Measurements from ENCODE around the gene CHN1. TPM values are rescaled to one million over a fixed set of nuclear protein-coding genes. Genes with fewer than 3 reads are reported as not detected.

The CHN1 gene
- total RNA-seq, 2 experiments from 2014 or later = 3.8 to 6.2 TPM

DNA sequence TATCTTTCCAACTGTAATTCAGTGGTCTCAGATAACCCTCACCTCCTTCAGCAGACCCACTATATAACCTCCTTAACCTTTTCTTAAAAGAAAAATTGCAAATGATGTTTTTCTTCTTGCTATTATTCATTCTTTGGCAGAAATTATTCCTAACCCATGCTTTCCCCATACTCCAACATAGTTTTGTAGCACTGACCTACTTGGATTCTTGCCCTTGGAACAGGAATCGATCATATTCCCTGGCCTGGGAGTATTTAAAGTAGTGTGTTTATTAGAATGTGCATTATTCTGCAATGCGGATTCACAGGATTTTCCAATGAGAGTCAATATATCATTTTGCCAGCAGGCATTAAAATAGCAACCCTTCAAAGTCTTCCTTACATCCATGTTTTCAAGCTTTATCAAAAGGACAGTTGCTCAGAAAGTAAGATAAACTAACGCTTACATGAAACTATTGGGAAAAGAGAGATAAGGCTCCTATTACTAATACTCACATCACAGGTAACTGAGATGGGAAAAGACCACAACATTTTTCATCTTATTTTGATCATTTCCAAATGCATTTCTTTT lies 37.4 kb downstream of the CHN1 start:
- H3K4me1 Mint-ChIP-seq (ENCODE audit: low read depth) = peaks cover 10% of the 10 kb centered on the region
- ChIA-PET POLR2A (no interaction called here), CTCF (no interaction called here)
- intact Hi-C loops (cut with micrococcal nuclease) = loop anchor here (2.0 kb wide), 1 partner anchor 217 kb away; no protein-coding TSS in a partner anchor
- DNase-seq = no peak
- no peaks in the 10 kb centered on the region for H3K36me3 Mint-ChIP-seq
- H3K9me3 Mint-ChIP-seq = no peaks in the 10 kb centered on the region
- no peak overlapping the region for H3K27ac Mint-ChIP-seq
- H3K4me3 Mint-ChIP-seq = no peak overlapping the region
- peaks cover 5% of the 10 kb centered on the region for H3K27me3 Mint-ChIP-seq

DNA sequence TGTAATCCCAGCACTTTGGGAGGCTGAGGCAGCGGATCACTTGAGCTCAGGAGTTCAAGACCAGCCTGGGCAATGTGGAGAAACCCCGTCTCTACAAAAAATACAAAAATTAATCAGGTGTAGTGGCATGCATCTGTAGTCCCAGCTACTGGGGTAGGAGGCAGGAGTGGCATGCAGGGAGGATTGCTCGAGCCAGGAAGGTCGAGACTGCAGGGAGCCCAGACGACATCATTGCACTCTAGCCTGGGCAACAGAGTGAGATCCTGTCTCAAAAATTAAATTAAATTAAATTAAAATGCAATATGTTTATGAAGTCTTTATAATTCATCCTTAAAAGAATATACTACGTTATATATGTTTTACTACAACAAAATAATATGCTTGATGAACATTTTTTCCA lies 38.1 kb downstream of the CHN1 start:
- no peaks in the 10 kb centered on the region for H3K36me3 Mint-ChIP-seq
- CTCF ChIA-PET = interaction anchor here (1.8 kb wide), 1 partner anchor 218 kb away, joined by 6 read pairs; no protein-coding TSS in a partner anchor
- no peak overlapping the region for H3K4me3 Mint-ChIP-seq
- no peak overlapping the region for H3K27ac Mint-ChIP-seq
- DNase-seq = no peak
- peaks cover 10% of the 10 kb centered on the region for H3K4me1 Mint-ChIP-seq (ENCODE audit: low read depth)
- no peaks in the 10 kb centered on the region for H3K9me3 Mint-ChIP-seq
- intact Hi-C loops (cut with micrococcal nuclease) = loop anchor here (2.0 kb wide), 1 partner anchor 216 kb away; no protein-coding TSS in a partner anchor
- POLR2A ChIA-PET = no interaction called here
- H3K27me3 Mint-ChIP-seq = peaks cover 5% of the 10 kb centered on the region

DNA sequence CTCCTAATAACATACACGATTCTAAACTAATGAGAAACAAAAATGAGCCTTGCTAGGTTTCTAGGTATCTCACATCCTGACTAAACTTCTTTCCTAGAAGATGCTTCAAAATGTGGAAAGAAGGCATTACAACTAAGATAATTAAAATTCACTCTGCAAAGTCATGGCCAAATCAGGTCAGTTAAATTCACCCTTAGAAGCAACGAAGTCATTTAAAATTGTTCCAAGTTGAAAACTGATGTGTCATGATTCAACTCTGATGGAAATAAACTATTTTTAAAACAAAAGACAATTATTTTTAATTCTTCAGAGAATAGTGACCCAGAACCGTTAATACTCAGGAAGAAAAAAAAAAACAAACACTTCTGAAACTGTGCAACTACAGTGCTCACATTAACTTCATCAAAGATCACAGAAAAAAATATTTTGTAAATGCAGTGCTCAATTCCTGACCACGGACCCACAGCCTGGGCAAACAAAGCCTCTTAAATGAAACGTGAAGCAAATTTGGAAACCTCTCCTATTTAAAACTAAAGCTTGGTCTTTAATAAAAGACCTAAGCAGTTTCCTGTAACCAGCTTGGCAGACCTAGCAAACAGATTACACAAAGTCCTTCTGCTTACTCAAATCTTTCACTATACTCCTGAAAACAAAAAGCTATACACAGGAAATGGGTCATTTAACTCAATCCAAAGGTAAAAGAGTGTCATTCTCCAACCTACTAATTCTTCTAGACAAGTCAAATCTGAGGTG lies 39.0 kb downstream of the CHN1 start:
- intact Hi-C loops (cut with micrococcal nuclease) = loop anchor here (1.0 to 2.0 kb wide), 2 partner anchors 131 to 215 kb away; no protein-coding TSS in a partner anchor
- no peaks in the 10 kb centered on the region for H3K36me3 Mint-ChIP-seq
- no peak overlapping the region for H3K4me3 Mint-ChIP-seq
- H3K27me3 Mint-ChIP-seq = peaks cover 5% of the 10 kb centered on the region
- ChIA-PET POLR2A (interaction anchor here (0.7 kb wide), 1 partner anchor 279 kb away, joined by 3 read pairs; no protein-coding TSS in a partner anchor), CTCF (interaction anchor here (1.8 kb wide), 1 partner anchor 217 kb away, joined by 6 read pairs; no protein-coding TSS in a partner anchor)
- H3K27ac Mint-ChIP-seq = no peak overlapping the region
- peaks cover 10% of the 10 kb centered on the region for H3K4me1 Mint-ChIP-seq (ENCODE audit: low read depth)
- H3K9me3 Mint-ChIP-seq = no peaks in the 10 kb centered on the region
- no peak for DNase-seq

DNA sequence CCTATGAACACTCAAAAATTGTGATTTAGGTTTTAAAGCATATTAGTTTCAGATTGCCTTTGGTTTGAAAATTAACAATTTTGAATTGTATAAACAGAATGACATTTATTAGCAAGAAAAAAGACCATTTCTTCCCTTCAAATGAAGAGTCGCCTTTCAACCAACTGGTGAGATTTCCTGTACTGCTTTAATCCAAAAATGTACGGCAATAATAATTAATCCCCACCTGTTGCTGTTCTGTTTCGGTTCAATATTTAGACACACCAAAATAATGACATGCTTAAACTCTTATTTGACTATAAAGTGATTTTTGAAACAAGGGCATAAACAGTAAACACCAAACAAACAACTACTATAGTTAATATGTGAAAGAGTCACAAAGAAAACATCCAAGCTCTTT lies 39.6 kb downstream of the CHN1 start:
- no peaks in the 10 kb centered on the region for H3K9me3 Mint-ChIP-seq
- ChIA-PET POLR2A (no interaction called here), CTCF (interaction anchor here (1.8 kb wide), 1 partner anchor 217 kb away, joined by 6 read pairs; no protein-coding TSS in a partner anchor)
- H3K27ac Mint-ChIP-seq = no peak overlapping the region
- no peak for DNase-seq
- intact Hi-C loops (cut with micrococcal nuclease) = no loop called here
- no peaks in the 10 kb centered on the region for H3K36me3 Mint-ChIP-seq
- H3K27me3 Mint-ChIP-seq = peaks cover 5% of the 10 kb centered on the region
- no peak overlapping the region for H3K4me3 Mint-ChIP-seq
- H3K4me1 Mint-ChIP-seq (ENCODE audit: low read depth) = peaks cover 10% of the 10 kb centered on the region

DNA sequence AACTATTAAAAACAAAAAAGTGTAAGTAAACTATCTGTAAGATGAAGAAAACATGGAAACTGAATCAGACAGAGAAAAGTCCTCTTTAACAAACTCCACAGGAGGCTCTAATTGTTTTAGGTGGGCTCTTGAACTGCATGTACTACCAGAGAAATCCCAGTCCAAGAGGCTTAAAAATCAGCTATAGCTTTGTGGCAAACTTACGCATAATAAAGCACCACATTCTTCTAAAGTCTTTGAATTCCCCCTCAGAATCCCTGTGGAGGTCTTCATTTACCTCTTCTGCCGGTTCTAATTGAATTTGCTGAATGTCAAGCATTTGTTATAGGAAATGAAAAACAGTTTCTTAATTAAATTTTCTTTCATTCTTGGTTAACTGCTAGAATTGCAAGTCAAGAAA lies 40.8 kb downstream of the CHN1 start:
- CTCF ChIA-PET = interaction anchor here (0.6 kb wide), 1 partner anchor 74 kb away, joined by 6 read pairs; no protein-coding TSS in a partner anchor
- POLR2A ChIA-PET = no interaction called here
- no peak overlapping the region for H3K27ac Mint-ChIP-seq
- H3K9me3 Mint-ChIP-seq = no peaks in the 10 kb centered on the region
- H3K36me3 Mint-ChIP-seq = no peaks in the 10 kb centered on the region
- intact Hi-C loops (cut with micrococcal nuclease) = no loop called here
- peaks cover 10% of the 10 kb centered on the region for H3K4me1 Mint-ChIP-seq (ENCODE audit: low read depth)
- no peak for DNase-seq
- peaks cover 5% of the 10 kb centered on the region for H3K27me3 Mint-ChIP-seq
- H3K4me3 Mint-ChIP-seq = no peak overlapping the region

DNA sequence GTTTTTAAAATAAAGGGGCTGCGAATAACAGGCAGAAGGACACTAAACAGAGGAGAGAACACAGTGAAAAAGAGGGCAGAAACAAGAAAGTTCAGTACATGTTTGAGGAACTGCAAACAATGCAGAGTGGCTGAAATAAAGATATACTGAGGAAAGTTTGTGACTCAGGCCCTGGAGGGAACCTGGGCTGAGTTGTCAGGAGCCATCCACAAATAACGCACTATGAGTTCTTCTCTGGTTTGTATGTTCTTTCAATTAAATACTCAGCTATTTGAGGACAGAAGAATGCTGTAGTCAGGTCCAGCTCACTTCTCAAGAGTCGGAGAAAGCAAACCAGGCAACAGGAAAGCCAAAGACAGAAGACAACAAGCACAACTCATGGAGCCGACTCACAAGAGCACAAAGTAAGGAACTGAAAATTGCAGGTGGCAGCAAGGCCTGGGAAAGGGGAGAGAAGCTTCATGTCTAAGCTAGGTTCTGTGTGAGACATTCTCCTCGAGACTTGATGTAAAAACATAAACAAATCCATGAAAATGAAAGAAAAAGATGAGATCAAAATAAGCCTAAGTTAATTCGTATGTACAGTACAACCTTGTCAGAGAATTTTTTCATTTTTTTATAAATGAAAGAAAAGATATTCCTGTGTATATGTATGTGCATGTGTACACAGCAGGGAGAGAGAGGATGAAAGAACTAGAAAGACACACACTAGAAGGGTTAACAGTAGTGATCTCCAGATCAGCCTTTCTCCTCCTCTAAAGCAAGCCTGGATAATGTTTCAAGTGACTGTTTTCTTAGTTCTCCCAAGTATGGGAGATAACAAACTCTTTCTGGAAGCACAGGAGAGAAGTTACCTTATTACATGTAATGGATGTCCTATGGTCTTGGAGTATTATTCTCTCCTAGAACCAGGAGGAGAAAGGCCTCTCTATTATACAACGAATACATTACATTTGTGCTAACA lies 41.5 kb downstream of the CHN1 start:
- intact Hi-C loops (cut with micrococcal nuclease) = no loop called here
- Mint-ChIP-seq H3K4me1 (ENCODE audit: low read depth) (peaks cover 6% of the 10 kb centered on the region), H3K36me3 (no peaks in the 10 kb centered on the region), H3K9me3 (no peaks in the 10 kb centered on the region), H3K27me3 (peaks cover 3% of the 10 kb centered on the region), H3K4me3 (no peak overlapping the region), H3K27ac (no peak overlapping the region)
- CTCF ChIA-PET = interaction anchor here (0.6 kb wide), 1 partner anchor 75 kb away, joined by 6 read pairs; no protein-coding TSS in a partner anchor
- DNase-seq = no peak
- POLR2A ChIA-PET = no interaction called here

DNA sequence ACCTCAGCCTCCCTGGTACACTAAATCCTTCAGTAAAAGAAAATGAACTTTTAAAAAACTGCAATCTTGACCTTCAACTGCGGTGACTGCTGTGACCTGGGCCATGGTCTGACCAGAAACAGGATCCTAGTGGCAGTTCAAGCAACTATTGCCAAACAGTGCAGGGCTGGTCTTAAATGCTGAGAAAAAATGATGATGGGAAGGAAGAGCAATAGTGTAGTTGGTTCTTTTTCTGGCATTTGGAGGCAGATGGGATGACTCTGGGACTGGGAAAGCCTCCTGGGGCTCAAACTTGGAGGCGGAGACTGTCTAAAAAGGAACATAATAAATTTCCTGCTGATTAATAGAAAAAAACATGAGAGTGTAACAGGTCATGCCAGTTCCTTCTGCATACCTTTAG lies 45.4 kb downstream of the CHN1 start:
- ChIA-PET POLR2A (no interaction called here), CTCF (no interaction called here)

DNA sequence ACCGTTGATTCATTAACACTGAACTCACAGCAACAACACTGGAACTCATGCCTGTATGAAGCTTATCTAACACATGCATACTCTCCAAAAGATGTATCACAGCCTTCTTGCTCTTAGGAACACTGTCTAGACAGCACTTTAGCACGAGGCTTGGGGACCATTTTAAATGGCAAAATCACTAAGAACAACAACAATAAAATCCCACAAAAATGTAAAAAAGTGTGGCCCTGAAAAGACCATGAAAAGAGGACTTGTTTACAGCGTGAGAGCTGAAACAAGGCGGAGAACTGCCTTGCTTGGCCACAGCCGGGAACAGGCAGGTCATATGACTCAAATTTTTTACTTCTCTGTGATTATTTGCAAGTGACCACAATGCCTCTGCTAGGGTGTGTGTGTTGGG lies 48.1 kb downstream of the CHN1 start:
- no peaks in the 10 kb centered on the region for H3K4me1 Mint-ChIP-seq (ENCODE audit: low read depth)
- ChIA-PET POLR2A (no interaction called here), CTCF (no interaction called here)
- no peak for DNase-seq
- H3K9me3 Mint-ChIP-seq = no peaks in the 10 kb centered on the region
- H3K27ac Mint-ChIP-seq = no peak overlapping the region
- intact Hi-C loops (cut with micrococcal nuclease) = no loop called here
- H3K27me3 Mint-ChIP-seq = peaks cover 7% of the 10 kb centered on the region
- H3K36me3 Mint-ChIP-seq = no peaks in the 10 kb centered on the region
- H3K4me3 Mint-ChIP-seq = no peak overlapping the region

More for the DNA sequence above, 45.4 kb downstream of the CHN1 start:
- intact Hi-C loops (cut with micrococcal nuclease) = no loop called here
- Mint-ChIP-seq H3K27ac (no peak overlapping the region), H3K4me3 (no peak overlapping the region), H3K27me3 (no peaks in the 10 kb centered on the region), H3K4me1 (ENCODE audit: low read depth) (no peaks in the 10 kb centered on the region), H3K36me3 (no peaks in the 10 kb centered on the region), H3K9me3 (no peaks in the 10 kb centered on the region)
- no peak for DNase-seq

DNA sequence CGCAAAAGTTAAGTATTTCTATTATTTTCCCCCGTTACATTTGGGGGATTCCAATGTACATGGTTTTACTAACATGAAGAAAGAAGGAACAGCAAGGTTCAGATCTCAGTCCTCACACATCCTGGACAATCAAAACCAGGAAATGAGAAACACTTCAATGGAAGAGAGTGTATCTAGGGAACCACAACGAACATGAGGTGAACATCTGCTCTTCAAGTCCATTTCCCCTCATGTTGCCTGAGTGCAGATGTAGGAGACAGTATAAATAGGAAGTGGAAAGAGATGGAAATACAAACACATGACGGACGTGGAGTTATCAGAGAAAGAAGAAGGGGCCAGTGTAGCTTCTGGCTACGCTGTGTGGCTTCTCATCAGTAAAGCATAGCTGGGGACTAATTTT lies 52.6 kb downstream of the CHN1 start:
- intact Hi-C loops (cut with micrococcal nuclease) = no loop called here
- Mint-ChIP-seq H3K9me3 (no peaks in the 10 kb centered on the region), H3K27me3 (peaks cover 12% of the 10 kb centered on the region), H3K4me3 (no peak overlapping the region), H3K27ac (no peak overlapping the region), H3K36me3 (no peaks in the 10 kb centered on the region), H3K4me1 (ENCODE audit: low read depth) (no peaks in the 10 kb centered on the region)
- DNase-seq = no peak
- ChIA-PET CTCF (no interaction called here), POLR2A (no interaction called here)

DNA sequence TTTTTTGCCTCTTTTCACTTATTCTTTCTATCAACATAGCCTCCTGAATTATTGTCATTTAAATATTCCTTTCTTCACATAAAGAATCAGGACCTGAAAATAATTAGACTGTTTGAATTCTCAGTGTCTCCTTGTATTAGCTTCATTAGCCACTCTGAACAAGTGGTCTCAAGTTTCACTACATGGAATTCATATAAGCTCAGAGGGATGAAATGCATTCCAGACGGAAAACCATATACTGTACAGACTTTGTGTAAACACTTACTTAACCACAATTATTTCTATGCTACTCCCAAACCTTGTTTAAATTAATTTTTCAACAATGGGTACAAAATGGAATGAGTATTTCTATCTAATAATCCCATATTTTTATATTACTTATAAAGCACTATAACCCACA lies 53.4 kb downstream of the CHN1 start:
- H3K27ac Mint-ChIP-seq = no peak overlapping the region
- H3K36me3 Mint-ChIP-seq = no peaks in the 10 kb centered on the region
- H3K4me3 Mint-ChIP-seq = no peak overlapping the region
- H3K9me3 Mint-ChIP-seq = no peaks in the 10 kb centered on the region
- CTCF ChIA-PET = no interaction called here
- peaks cover 12% of the 10 kb centered on the region for H3K27me3 Mint-ChIP-seq
- intact Hi-C loops (cut with micrococcal nuclease) = no loop called here
- POLR2A ChIA-PET = no interaction called here
- DNase-seq = no peak
- H3K4me1 Mint-ChIP-seq (ENCODE audit: low read depth) = peaks cover 2% of the 10 kb centered on the region

DNA sequence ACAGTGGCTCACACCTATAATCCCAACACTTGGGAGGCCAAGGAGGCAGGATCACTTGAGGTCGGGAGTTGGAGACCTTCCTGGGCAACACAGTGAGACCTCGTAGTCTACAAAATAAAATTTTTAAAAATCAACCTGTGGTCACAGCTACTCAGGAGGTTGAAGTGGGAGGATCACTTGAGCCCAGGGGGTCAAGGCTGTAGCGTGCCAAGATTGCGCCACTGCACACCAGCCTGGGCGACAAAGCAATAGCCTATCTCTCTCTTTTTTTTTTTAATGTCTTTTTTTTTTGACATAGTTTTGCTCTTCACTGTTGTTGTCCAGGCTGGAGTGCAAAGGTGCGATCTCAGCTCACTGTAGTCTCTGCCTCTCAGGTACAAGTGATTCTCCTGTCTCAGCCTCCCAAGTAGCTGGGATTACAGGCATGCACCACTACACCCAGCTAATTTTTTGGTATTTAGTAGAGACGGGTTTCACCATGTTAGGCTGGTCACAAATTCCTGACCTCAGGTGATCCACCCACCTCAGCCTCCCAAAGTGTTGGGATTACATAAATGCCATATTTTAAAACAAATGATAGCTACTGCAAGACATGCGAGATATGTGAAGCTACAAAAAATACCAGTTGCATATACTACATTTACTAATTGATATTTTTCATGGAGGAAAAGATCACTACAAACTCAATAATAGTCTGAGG lies 55.0 kb downstream of the CHN1 start:
- H3K27me3 Mint-ChIP-seq = peaks cover 12% of the 10 kb centered on the region
- CTCF ChIA-PET = interaction anchor here (0.8 to 1.2 kb wide), 2 partner anchors 178 to 179 kb away, joined by 3 read pairs; no protein-coding TSS in a partner anchor
- no peak overlapping the region for H3K27ac Mint-ChIP-seq
- no peak overlapping the region for H3K4me3 Mint-ChIP-seq
- intact Hi-C loops (cut with micrococcal nuclease) = no loop called here
- POLR2A ChIA-PET = no interaction called here
- peaks cover 2% of the 10 kb centered on the region for H3K4me1 Mint-ChIP-seq (ENCODE audit: low read depth)
- DNase-seq = no peak
- H3K36me3 Mint-ChIP-seq = no peaks in the 10 kb centered on the region
- no peaks in the 10 kb centered on the region for H3K9me3 Mint-ChIP-seq
